Neural crest cell (in vitro differentiated cells): Measurements from ENCODE around the gene PPM1E. TPM values are rescaled to one million over a fixed set of nuclear protein-coding genes. Genes with fewer than 3 reads are reported as not detected.

ENCODE experiments used
- DNase-seq: peaks from one replicate; pipeline ENCODE4 v3.0.0; 2021; ENCODE audit warnings: low read depth, mixed read lengths, low spot score
- H3K27ac Mint-ChIP-seq: one replicate; pipeline ENCODE4 v1.8.0; 2021; ENCODE audit warnings: mild to moderate bottlenecking, mixed read lengths; ENCODE audit not compliant: unreplicated experiment
- H3K27me3 Mint-ChIP-seq: 2 replicates; pipeline ENCODE4 v1.8.0; 2021; ENCODE audit warnings: low read depth, mild to moderate bottlenecking, mixed read lengths
- H3K36me3 Mint-ChIP-seq: 2 replicates; pipeline ENCODE4 v1.8.0; 2021; ENCODE audit warnings: low read depth, mild to moderate bottlenecking, mixed read lengths
- H3K4me1 Mint-ChIP-seq: 2 replicates; pipeline ENCODE4 v1.8.0; 2021; ENCODE audit warnings: mixed read lengths
- H3K4me3 Mint-ChIP-seq: one replicate; pipeline ENCODE4 v1.8.0; 2021; ENCODE audit warnings: mild to moderate bottlenecking, mixed read lengths
- H3K9me3 Mint-ChIP-seq: 2 replicates; pipeline ENCODE4 v1.8.0; 2021; ENCODE audit warnings: mixed read lengths
- total RNA-seq: library from RNA; stranded (reverse); gene quantifications from 2 replicates; pipeline ENCODE4 v1.2.1, GENCODE V29; 2021
- TF ChIP-seq, protein P1 (sequence below): fragments of 200-600 bp; sonication (generic); conservative IDR thresholded peaks from 2 replicates; pipeline ENCODE4 v1.5.0; 2021; ENCODE audit warnings: antibody characterized with exemption, mild to moderate bottlenecking

The PPM1E gene
- total RNA-seq, 1 donor from 2014 or later, result 15.2 TPM

DNA sequence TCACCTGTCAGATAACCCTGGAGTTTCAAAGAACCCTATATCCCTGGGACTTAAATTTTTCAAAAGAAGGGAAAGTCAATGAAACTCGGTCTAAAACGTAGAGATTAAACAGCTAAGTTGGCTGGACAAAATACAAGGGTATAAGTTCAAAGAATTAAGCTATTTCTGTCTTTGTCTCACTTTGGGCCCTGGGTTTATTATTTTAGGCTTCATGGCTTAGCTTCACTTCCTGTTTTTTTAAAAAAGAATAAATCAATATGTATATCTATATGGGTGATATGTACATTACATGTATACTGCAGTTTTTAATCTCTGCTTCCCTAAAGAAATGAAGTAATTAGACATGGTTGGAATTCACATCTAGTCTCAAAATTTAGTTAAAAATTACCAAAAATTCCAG is 218.7 kb downstream of the PPM1E start:
- no peak overlapping the region for H3K27ac Mint-ChIP-seq
- no peak for DNase-seq
- no peaks in the 10 kb centered on the region for H3K36me3 Mint-ChIP-seq
- no peak overlapping the region for H3K4me3 Mint-ChIP-seq
- H3K27me3 Mint-ChIP-seq, result no peaks in the 10 kb centered on the region
- H3K4me1 Mint-ChIP-seq, result peaks cover 18% of the 10 kb centered on the region
- H3K9me3 Mint-ChIP-seq, result no peaks in the 10 kb centered on the region
- TF ChIP-seq, protein P1, sequence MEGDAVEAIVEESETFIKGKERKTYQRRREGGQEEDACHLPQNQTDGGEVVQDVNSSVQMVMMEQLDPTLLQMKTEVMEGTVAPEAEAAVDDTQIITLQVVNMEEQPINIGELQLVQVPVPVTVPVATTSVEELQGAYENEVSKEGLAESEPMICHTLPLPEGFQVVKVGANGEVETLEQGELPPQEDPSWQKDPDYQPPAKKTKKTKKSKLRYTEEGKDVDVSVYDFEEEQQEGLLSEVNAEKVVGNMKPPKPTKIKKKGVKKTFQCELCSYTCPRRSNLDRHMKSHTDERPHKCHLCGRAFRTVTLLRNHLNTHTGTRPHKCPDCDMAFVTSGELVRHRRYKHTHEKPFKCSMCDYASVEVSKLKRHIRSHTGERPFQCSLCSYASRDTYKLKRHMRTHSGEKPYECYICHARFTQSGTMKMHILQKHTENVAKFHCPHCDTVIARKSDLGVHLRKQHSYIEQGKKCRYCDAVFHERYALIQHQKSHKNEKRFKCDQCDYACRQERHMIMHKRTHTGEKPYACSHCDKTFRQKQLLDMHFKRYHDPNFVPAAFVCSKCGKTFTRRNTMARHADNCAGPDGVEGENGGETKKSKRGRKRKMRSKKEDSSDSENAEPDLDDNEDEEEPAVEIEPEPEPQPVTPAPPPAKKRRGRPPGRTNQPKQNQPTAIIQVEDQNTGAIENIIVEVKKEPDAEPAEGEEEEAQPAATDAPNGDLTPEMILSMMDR, result no peak

DNA sequence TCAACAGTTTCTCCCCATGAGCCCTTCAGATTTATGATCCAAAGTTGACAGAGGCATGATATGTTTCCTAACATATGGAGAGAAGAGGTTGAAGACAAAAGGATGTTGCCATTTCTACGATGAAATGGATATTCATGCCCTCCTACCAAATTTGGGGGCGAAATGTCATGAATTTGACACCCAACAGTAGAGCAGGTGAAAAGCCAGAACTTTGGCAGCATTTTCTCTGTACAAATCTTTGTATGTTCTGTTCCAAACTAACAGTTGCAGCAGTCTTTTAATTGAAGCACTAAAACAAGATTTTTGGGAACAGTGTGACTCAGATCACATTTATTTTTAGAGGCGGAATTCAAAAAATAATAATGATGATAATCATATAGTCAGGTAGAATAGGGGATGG is 220.9 kb downstream of the PPM1E start:
- Mint-ChIP-seq H3K27me3 (no peaks in the 10 kb centered on the region), H3K36me3 (peaks cover 6% of the 10 kb centered on the region), H3K27ac (no peak overlapping the region), H3K4me1 (no peaks in the 10 kb centered on the region), H3K9me3 (no peaks in the 10 kb centered on the region), H3K4me3 (no peak overlapping the region)
- DNase-seq, result no peak
- TF ChIP-seq, protein P1, result no peak

DNA sequence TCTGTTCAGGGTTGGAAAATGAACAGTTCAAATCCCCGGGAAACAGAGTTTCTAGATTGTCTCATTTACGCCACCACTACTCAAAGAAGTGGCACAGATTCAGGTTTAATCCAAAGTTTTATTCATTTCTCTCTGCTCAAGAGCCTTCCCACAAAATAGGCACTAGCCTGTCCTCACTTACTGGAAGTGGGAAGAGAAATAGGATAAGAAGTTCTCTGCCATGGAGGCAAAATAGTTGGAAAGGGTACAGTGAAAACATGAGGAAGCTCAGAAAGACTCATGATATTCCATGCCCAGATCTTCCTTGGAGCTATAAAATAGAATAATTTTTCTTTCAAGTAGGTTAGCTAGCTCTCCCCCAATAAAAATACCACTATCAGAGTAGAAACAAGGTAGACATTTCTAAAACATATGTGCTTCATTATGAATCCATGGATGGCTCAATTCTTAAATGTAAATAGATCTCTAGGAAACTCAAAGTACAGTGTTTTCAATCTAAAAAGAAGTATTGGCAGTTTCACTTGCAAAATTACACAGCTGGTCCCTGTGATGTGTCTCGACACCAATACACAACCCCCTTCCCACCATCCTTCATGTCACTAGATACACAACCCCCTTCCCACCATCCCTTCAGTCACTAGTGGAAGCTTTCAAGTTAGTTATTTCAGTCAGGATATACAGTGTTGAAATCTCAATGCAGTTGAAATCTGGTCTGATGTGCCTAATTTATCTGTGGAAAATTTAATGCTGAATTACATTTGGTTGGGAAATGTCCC is 225.2 kb downstream of the PPM1E start:
- no peak for DNase-seq
- Mint-ChIP-seq H3K27ac (peak overlapping the region; percentile 69), H3K27me3 (no peaks in the 10 kb centered on the region), H3K9me3 (no peaks in the 10 kb centered on the region), H3K36me3 (peaks cover 6% of the 10 kb centered on the region), H3K4me3 (no peak overlapping the region), H3K4me1 (no peaks in the 10 kb centered on the region)
- TF ChIP-seq, protein P1, result no peak

DNA sequence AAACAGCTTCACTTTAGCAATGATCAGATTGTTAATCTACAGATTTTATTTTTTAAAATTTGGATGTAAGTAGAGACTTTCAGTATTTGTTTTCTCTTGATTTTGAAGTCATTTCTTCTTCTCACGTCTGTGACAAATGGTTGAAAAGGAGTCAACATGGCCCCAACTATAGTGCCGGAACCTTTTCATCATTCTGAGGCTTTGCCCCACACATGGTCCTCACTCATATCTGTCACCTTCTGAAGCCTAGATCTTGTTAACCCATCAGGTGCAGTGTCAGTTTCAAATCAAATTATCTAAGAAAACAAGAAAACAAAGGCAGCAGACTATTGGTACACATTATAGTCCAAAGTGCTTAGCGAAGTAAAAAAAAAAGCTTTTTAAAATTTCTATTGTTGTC is 227.0 kb downstream of the PPM1E start:
- Mint-ChIP-seq H3K4me3 (no peak overlapping the region), H3K27ac (no peak overlapping the region), H3K36me3 (peaks cover 6% of the 10 kb centered on the region), H3K9me3 (no peaks in the 10 kb centered on the region), H3K27me3 (no peaks in the 10 kb centered on the region), H3K4me1 (no peaks in the 10 kb centered on the region)
- no peak for DNase-seq
- TF ChIP-seq, protein P1, result no peak

DNA sequence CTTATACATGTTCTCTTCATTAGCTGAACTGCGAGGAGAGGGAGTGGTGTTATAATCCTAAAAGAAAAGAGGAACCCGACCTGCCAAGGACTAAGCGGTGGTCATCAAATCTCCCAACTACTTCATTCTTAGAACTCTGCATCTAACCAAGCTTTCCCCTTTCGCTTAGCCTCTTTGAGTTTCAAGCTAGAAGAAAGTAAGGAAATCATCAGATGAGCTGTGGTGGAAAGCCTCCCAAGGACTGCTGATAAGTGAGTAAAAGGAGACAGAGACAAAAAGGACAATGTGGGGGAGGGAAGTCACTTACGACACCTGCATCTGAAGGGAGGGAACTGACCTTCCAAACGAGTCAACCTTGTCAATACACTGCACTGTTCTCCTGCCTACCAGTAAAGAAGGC is 229.7 kb downstream of the PPM1E start:
- Mint-ChIP-seq H3K27ac (no peak overlapping the region), H3K36me3 (peaks cover 8% of the 10 kb centered on the region), H3K4me3 (no peak overlapping the region), H3K9me3 (no peaks in the 10 kb centered on the region), H3K27me3 (no peaks in the 10 kb centered on the region), H3K4me1 (no peaks in the 10 kb centered on the region)
- TF ChIP-seq, protein P1, result no peak
- no peak for DNase-seq
